ENCODE results near the gene TBC1D32.
"Not testable (repeated sequence)": the region's sequence is repeated elsewhere in the genome, so short reads cannot be mapped to it uniquely, and the experiment has no call there.

TBC1D32 gene

DNA sequence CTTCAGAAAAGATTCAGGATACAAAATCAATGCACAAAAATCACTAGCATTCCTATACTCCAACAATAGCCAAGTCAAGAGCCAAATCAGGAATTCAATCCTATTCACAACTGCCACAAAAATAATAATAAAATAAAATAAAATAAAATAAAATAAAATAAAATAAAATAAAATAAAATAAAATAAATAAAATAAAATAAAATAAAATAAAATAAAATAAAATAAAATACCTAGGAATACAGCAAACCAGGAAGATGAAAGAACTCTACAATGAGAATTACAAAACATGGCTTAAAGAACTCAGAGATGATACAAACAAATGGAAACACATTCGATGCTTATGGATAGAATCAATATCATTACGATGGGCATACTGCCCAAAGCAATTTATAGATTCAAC is 120.9 kb downstream of the TBC1D32 start:
- not testable (repeated sequence) for DNase-seq (ENCODE audit: low read depth)

DNA sequence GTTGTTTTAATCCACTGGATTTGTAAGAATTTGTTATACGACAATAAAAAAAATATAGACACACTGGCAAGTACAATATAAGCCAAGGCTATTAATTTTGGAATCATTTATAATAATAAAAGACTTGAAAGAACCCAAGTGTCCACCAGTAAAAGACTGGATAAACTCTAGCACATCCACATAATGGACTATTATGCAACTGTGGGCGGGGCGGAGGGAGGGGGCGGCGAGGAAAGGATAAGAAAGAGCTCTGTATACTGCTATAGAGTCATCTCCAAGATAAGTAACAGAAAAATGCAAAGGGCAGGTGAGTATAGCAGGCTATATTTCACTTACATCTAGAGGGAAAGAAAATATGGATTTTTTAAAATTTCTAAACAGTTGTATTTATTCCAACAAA is 123.3 kb downstream of the TBC1D32 start:
- DNase-seq (ENCODE audit: low read depth): no peak

GRCh38 chr6:121205569-121205968 is 128.7 kb downstream of the TBC1D32 start:
- DNase-seq (ENCODE audit: low read depth): no peak

- no peak for DNase-seq (ENCODE audit: low read depth)
These were observed 133.2 kb downstream of the TBC1D32 start for GRCh38 chr6:121201105-121201504.

DNA sequence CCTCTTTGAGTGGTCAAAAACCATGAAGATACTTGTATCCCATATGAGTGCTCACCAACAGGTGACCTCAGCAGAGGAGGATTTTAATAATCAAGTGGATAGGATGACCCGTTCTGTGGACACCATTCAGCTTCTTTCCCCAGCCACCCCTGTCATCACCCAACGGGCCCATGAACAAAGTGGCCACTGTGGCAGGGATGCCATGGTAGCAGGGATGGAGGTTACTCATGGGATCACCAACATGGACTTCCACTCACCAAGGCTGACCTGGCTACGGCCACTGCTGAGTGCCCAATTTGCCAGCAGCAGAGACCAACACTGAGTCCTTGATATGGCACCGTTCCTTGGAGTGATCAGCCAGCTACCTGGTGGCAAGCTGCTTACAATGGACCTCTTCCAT is 138.2 kb downstream of the TBC1D32 start:
- DNase-seq (ENCODE audit: low read depth): not testable (repeated sequence)

GRCh38 chr6:121190122-121190521 is 144.2 kb downstream of the TBC1D32 start:
- no peak for DNase-seq (ENCODE audit: low read depth)

- DNase-seq (ENCODE audit: low read depth): no peak
These were observed 145.9 kb downstream of the TBC1D32 start for GRCh38 chr6:121188356-121188755.

- no peak for DNase-seq (ENCODE audit: low read depth)
These were observed 146.5 kb downstream of the TBC1D32 start for GRCh38 chr6:121187833-121188200.

- no peak for DNase-seq (ENCODE audit: low read depth)
These were observed 147.0 kb downstream of the TBC1D32 start for GRCh38 chr6:121187200-121187832.

- DNase-seq (ENCODE audit: low read depth): no peak
These were observed 150.5 kb downstream of the TBC1D32 start for GRCh38 chr6:121183742-121184141.

DNA sequence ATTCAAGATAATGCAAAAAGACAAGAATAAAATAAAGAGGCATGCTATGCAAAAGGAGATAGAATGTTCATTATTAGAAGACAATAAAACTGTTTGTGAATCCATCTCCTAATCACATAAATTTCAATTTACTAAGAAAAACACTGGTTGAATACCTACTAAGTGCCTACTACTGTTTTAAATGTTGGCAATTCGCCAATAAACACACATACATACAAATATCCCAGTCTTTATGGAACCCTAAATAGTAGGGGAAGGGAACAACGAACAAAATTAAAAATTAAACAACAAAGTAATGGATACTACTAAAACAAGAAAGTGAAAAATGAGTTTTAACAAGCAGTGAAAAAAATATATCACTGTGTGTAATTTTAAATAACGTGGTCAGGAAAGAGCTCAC is 158.5 kb downstream of the TBC1D32 start:
- no peak for DNase-seq (ENCODE audit: low read depth)

DNA sequence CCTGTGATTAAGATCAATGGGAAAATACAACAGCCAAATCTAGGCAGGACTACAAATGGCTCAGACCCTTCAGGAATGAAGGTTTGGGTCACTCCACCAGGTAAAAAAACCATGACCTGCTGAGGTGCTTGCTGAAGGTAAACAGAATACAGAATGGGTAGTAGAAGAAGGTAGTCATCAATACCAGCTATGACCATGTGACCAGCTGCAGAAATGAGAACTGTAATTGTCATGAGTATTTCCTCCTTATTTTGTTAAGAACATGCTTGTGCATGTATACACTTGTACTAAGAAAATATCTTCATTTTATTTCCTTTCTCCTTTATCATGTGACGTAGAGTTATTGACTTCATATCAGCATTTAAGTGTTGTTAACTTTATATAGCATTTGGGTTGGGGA is 161.8 kb downstream of the TBC1D32 start:
- not testable (repeated sequence) for DNase-seq (ENCODE audit: low read depth)

GRCh38 chr6:121171879-121172278 is 162.4 kb downstream of the TBC1D32 start:
- DNase-seq (ENCODE audit: low read depth): no peak

DNA sequence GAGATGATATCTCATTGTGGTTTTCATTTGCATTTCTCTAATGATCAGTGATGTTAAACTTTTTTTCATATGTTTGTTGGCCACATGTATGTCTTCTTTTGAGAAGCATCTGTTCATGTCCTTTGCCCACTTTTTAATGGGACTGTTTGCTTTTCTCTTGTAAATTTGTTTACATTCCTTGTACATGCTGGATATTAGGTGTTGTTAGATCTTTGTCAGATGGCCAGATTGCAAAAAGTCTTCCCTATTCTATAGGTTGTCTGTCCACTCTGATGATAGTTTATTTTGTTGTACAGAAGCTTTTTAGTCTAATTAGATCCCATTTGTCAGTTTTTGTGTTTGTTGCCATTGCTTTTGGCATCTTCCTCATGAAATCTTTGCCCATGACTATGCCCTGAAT is 172.4 kb downstream of the TBC1D32 start:
- no peak for DNase-seq (ENCODE audit: low read depth)

- DNase-seq (ENCODE audit: low read depth): no peak
These were observed 174.0 kb downstream of the TBC1D32 start for GRCh38 chr6:121160276-121160675.

GRCh38 chr6:121158891-121159290 is 175.4 kb downstream of the TBC1D32 start:
- DNase-seq (ENCODE audit: low read depth): no peak

- DNase-seq (ENCODE audit: low read depth): no peak
These were observed 175.8 kb downstream of the TBC1D32 start for GRCh38 chr6:121158438-121158837.

- DNase-seq (ENCODE audit: low read depth): no peak
These were observed 176.4 kb downstream of the TBC1D32 start for GRCh38 chr6:121157906-121158305.

- no peak for DNase-seq (ENCODE audit: low read depth)
These were observed 190.8 kb downstream of the TBC1D32 start for GRCh38 chr6:121143476-121143875.

- DNase-seq (ENCODE audit: low read depth): no peak
These were observed 192.2 kb downstream of the TBC1D32 start for GRCh38 chr6:121142093-121142492.

DNA sequence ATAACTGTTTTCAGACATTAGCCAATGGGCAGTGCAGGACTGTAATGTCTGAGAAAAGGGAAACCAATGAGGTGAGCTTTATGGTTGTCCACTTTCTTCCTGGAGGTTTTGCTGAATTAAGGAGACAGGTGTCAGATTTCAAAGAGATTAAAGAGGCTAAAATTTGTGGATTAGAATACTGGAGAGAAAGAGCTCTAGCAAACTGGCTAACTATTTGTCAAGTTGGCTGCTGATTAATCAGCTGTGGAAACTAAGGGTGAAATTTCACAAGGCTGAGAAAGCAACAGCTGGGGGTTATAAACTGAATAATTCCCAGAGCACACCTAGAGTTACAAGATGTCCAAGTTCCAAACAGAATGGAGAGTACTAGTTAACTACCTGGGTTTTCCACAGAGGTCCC is 198.9 kb downstream of the TBC1D32 start:
- no peak for DNase-seq (ENCODE audit: low read depth)

GRCh38 chr6:121134922-121135321 is 199.4 kb downstream of the TBC1D32 start:
- no peak for DNase-seq (ENCODE audit: low read depth)

- no peak for DNase-seq (ENCODE audit: low read depth)
These were observed 209.7 kb downstream of the TBC1D32 start for GRCh38 chr6:121124600-121124999.

DNA sequence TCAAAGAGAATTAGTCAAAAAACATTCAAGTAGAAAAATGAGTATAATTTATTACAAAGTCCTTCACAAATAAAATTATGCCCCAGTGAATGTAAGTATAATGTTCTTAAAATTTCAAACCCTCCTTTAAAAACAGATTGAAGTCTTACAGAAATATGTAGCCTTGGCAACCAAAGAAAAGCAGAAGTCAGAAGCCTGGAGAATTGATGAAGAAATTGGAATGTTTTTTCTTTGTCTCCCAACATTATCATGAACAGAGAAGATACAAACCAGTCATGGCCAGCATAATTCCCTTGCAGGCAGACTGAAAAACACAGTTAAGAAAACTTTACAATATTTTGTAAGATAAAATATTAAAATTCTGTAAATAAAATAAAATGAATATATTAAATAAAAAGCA is 221.9 kb downstream of the TBC1D32 start:
- no peak for DNase-seq (ENCODE audit: low read depth)

- DNase-seq (ENCODE audit: low read depth): no peak
These were observed 223.5 kb downstream of the TBC1D32 start for GRCh38 chr6:121110733-121111132.
